ENCODE measurements around the gene MARCHF9.
"Not testable (repeated sequence)": the region's sequence is repeated elsewhere in the genome, so short reads cannot be mapped to it uniquely, and the experiment has no call there.

MARCHF9 gene

DNA sequence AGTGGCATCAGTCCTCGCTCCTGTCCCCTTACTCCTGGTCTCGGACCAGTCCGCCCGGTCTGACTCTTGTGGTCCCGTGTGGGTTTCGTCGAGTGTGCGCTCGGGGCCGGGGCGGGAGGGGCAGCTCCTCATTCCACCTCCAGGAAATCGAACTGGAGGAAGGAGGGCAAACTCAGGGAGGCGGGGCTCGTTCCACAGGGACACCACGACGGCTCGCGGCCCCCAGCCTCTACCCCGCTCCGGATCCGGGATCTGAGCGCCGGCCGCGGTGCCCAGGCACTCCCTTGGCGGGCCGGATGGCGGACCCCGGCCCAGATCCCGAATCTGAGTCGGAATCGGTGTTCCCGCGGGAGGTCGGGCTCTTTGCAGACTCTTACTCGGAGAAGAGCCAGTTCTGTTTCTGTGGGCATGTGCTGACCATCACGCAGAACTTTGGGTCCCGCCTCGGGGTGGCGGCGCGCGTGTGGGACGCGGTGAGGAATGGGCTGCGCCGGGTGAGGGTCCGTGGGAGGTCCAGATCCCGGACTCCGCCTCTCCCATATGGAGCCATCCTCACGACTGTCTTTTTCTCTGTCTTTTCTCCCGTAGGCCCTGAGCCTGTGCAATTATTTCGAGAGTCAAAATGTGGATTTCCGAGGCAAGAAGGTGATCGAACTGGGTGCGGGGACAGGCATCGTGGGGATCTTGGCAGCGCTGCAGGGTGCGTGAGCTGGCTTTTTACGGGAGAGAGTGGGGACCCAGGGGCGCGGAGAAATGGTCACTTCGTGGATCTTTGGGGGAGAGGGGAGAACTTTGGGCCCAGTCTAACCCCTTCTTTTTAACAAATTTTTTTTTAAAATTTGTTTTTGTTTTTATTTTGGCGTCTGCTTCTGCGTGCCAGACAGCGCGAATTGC, 17.8 kb downstream of the MARCHF9 start, which contains the start of gene EEF1AKMT3:
Gene EEF1AKMT3 (plus strand): TSS at position 186 of the 894 bp plus-strand sequence. CDS start 111 bp downstream, at position 297.
- DNase-seq: peak in 1 of 2 experiments; percentile 82

DNA sequence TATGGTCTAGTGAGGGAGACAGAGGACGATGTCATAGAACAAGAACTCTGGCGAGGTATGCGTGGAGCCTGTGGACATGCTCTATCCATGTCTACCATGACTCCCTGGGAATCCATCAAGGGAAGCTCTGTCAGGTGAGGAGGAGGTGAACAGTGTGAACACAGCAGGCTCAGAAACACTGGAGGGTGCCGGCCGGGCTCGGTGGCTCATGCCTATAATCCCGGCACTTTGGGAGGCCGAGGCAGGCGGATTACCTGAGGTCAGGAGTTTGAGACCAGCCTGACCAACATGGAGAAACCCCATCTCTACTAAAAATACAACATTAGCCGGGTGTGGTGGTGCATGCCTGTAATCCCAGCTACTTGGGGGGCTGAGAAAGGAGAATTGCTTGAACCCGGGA, 19.7 kb downstream of the MARCHF9 start:
- not testable (repeated sequence) for DNase-seq

DNA sequence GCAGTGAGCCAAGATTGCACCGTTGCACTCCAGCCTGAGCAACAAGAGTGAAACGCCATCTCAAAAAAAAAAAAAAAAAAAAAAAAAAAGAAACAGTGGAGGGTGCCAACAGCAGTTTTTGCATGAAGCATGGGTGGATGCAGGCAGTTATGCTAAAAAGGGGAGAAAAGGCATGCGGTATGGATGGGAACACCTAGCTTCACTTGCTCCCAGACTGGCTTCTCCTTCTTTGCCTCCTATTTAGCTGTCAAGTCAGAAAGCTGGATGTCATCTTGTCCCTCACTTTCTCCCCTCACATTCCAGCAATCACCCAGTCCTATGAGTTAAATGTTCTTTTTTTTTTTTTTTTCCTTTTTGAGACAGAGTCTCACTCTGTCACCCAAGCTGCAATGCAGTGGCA, 20.1 kb downstream of the MARCHF9 start:
- no peak for DNase-seq

DNA sequence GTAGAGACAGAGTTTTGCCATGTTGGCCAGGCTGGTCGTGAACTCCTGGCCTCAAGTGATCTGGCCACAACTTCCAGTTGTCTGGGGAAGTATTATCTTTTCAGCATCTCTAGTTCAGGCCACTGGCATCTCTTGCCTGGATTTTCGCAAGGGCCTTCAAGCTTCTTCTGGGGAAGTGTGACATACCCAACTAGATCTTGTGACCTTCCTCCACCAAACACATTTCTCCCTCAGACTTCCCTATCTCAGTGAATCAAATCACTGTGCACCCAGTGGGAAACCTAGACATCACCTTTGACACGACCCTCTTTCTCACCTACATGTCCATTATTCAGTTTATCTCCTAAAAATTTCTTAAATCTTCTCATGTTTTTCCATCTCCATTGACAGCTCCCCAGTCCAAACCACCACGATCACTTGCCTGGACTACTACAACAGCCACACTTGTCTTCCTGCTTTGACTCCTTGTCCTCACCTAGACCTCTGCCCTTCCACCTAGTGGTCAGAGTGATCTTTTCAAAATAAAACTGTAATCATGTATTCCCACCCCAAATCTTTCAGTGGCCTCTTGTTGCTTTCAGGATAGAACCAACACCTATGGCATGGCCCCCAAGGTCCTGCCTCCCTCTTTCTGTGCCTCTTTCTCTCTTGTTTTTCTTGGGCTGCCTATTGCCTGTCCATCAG, 20.8 kb downstream of the MARCHF9 start:
- DNase-seq: no peak

DNA sequence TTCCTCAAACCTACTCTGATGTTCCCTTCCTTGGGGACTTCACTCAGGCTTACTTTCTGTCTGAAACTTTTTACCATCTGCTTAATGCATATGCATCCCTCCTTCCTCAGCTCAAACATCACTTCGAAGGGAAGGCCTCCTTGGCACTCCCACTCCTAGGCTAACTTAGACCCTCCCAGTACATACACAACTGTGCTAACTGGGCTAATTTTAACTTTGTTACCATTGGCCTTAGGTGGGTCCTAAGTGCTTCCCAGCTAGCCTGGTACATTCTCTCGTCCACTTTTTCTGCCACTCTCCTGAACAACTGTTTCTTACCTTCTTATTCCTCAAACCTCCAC, 21.3 kb downstream of the MARCHF9 start:
- no peak for DNase-seq

DNA sequence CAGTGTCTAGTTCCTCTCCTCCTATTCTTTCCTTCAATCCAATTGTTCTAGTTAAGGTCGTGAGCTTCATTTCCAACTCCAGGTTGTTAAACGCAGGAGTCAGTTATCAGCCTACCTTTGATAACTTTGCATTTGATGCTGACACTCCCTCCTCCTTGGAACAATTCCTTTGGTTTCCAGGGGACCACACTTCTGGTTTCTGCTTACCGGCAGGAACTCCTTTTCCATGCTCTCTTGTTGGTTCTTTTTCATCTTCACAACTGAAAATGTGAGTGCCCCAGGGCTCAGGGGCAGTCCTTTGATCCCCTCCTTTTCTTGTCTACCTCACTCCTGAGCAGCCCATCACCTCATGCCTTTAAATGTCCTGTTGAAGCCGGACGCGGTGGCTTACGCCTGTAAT, 22.5 kb downstream of the MARCHF9 start:
- no peak for DNase-seq

DNA sequence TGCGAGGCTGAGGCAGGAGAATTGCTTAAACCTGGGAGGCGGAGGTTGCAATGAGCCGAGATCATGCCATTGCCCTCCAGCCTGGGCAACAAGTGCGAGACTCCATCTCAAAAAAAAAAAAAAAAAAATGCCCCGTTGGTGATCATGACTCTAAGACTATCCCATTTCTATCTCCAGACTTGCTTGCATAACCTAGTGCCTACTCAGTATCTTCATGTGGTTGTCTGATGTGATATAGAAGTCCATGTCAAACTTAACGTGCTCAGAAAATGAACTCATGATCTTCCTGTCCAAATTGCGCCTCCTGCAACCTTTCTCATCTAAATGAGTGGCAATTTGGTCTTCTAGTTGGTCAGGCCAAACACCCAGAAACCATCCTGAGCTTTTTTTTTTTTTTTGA, 23.0 kb downstream of the MARCHF9 start:
- no peak for DNase-seq

DNA sequence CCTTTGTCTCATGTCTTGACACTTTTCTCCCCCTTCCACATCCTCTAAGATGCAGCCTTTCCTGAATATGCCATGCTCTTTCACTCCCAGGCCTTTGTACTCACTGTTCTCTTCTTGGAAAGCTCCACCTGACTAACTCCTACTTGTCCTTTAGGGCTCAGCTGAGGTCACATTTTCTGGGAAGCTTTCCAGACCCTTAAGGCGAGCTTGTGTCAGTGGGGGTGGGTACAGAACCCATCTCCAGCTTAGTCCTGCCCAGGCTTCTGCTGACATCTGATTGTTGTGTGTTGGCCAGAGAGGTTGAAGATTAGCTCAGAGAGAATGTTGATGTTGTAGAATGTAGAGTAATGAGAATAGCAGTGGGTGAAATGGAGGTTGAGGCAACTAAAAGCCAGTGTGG, 24.8 kb downstream of the MARCHF9 start:
- no peak for DNase-seq

DNA sequence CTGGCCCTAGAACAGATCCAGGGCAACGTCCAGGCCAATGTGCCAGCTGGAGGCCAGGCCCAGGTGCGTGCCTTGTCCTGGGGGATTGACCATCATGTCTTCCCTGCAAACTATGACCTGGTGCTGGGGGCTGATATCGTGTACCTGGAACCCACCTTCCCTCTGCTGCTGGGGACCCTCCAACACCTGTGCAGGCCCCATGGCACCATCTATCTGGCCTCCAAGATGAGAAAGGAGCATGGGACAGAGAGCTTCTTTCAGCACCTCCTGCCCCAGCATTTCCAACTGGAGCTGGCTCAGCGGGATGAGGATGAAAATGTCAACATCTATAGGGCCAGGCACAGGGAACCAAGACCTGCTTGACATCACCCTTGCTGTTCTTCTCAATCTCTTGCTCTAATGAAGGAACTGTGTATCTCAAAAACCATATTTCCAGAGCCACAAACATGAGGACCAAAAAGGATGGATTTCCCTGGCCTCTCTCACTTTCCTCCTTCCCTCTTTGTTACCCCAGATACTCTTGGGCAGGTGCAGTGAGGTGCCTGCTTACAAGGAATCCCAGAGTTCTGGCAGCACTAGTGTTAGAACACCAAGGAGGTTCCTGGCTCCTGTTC, 25.5 kb downstream of the MARCHF9 start:
- DNase-seq: no peak

DNA sequence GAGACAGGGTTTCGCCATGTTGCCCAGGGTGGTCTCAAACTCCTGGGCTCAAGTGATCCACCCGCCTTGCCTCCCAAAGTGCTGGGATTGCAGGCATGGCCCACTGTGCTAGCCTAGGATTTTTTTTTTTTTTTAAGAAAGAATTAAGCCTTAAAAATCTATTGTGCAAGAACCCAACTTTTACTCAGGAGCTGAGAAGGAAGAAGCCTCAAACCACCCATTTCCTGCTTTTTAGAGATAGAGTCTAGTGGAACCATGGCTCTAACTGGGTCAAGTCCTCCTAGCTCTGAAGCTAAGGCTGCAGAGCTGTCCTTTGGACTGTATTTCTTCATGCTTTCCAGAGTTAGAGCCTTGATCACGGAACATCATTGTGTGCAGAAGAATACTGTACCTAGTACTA, 26.3 kb downstream of the MARCHF9 start:
- no peak for DNase-seq

DNA sequence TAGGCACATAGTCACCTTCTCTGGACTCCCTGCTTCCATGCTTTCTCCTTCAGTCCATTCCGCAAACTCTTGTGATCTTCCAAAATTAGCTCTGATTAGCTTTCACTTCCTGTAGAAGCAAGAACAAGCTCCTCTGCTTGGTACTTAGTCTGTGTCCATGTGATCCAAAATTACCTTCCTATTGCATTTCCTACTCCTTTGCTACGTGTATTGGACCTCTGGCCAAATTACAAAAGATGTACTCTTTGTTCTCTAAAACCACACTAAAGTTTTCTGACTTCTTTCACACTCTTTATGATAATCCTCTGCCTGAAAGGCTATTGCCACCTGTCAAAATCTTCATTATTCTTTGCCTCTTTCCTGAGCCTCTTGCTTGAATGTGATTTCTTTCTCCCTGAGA, 26.9 kb downstream of the MARCHF9 start:
- DNase-seq: no peak

DNA sequence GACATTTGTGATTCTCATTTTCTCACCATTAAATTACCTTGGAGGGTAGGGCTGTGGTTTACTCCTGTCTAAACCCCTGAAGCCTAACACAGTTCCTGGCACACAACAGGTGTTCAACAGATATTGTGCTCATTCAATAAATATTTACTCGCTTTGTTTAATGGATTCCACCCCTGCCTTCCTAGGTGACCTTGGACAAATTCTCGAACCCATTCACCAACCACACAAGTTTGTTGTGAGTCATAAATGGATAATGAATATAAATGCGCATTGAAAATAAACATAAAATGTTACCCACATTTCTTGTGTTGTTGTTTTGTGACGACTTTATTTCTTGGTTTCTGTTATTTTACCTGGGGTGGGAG, 27.3 kb downstream of the MARCHF9 start:
- no peak for DNase-seq

DNA sequence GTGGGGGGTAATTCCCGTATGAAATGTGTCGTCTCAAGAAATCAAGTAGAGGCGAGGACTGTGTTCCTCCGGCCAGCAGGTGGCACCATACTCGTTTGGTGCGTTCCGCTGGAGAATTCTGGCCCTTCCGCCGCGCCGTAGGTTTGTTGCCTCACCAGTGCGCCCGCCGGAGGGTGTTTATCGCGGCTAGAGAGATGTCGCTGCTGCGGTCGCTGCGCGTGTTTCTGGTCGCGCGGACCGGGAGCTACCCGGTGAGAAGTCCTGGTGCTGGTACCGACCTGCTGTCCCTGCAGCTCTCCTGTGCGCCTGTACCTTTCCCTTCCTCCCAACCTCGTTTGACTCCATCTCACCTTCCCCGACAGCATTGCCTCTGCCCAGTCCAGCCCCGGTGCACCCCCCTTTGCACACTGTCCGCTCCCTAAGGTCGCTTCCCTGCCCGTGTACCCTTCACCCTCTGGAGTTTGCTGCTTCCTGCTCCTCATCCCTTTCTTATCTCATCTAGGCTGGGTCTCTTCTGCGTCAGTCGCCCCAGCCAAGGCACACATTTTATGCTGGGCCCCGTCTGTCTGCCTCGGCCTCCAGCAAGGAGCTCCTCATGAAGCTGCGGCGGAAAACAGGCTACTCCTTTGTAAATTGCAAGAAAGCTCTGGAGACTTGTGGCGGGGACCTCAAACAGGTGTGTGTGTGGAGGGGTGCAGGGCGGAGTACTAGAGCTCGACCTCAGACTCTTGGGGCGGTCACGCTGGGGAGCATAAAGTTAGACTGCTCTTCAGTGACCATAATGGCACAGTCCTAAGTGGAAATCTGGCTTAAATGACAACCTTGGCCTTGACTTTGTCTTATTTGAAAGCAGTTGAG, 27.9 kb downstream of the MARCHF9 start, which contains the start of gene TSFM:
Gene TSFM (plus strand): TSS at position 180 of the 858 bp plus-strand sequence. CDS start 15 bp downstream, at position 195.
- DNase-seq: peak; percentile 85 to 97

DNA sequence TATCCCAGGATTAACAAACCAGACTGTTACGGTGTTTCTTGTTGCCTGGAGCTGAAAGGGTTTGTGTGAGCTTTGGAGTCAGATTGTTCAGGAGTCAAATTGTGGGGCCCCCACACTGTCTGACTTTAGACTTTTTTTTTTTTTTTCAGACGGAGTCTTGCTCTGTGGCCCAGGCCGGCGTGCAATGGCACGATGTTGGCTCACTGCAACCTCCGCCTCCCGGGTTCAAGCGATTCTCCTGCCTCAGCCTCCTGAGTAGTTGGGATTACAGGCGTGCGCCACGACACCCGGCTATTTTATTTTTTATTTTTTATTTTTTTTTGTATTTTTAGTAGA, 28.5 kb downstream of the MARCHF9 start:
- no peak for DNase-seq

DNA sequence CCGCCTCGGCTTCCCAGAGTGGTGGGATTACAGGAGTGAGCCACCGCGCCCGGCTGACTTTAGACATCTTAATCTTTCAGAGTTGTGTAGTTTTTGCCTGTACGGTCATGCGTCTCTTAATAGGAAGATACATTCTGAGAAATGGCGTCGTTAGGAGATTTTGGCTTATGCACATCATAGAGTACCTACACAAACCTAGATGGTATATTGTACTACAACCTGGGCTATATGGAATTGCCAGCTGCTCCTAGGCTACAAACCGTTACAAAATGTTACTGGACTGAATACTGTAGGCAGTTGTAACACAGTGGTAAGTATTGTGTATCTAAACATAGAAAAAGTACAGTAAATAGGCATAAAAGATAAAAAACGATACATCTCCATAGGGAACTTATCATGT, 29.0 kb downstream of the MARCHF9 start:
- no peak for DNase-seq

DNA sequence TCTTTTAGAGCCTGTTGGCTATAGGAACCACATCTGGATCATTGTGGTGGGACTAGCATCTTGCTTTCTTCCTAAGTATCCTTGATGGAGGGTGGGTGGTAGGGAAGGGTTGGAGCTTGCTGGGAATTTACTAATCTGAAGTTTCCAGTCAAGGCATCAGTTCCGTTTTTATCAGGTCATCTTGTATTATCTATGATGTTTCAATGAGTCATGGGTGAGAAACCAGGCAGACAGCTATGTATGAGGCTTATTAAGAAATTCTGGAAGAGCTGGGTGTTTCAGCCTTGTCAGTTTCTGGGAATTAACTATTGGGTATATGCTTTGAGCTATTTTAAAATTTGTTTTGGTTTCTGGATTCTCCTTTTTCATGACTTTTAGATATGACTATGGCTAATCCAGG, 39.0 kb downstream of the MARCHF9 start:
- DNase-seq: no peak

DNA sequence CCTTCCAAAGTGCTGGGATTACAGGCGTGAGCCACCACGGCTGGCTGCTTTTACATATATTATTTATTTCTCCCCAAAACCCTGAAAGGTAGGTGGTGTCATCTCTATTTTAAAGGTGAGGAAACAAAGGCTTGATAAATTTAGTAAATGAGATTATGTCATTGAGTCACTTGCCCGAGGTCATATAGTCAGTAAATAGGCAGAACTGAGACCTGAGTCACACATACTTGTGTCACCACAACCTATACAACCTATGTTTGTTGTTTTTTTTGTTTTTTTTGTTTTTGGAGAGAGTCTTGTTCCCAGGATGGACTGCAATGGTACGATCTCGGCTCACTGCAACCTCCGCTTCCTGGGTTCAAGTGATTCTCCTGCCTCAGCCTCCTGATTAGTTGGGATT, 40.5 kb downstream of the MARCHF9 start:
- no peak for DNase-seq

DNA sequence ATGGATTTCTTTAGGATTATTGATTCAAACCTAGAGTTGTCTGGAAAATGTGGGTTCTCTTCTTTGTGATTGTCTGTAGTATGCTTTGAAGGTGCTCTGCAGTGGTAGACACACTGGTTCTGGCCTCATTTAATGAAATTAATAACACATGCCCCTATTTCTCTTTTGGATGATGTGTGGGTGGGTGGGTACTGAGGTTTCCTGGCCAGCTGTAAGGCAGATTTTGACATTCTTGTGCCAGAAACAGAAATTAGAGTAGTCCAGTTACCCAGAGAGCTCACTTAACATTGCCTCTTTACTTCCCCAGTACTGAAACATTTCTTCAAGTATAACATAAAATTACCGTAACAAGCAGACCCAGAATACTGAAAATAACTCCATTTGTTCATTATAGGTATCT, 42.1 kb downstream of the MARCHF9 start:
- no peak for DNase-seq

DNA sequence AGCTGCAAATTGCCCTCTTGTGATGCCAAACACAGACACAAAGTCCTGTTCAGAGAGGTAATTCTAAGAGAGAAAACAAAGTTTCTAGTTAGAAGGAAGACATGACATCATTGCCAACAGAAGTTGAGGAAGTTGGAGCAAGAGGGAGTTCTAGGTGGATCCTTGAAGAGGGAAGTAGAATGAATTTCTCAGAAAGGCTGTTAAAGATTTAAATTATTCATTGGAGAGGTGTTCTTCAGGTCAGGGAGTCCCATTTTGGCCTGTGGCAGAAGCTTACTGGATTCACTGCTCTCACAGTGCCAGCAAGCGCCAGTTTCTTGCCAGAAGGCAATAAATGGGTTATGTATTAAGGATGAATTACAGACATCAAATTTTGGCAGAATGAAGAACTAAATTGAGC, 43.0 kb downstream of the MARCHF9 start:
- no peak for DNase-seq

DNA sequence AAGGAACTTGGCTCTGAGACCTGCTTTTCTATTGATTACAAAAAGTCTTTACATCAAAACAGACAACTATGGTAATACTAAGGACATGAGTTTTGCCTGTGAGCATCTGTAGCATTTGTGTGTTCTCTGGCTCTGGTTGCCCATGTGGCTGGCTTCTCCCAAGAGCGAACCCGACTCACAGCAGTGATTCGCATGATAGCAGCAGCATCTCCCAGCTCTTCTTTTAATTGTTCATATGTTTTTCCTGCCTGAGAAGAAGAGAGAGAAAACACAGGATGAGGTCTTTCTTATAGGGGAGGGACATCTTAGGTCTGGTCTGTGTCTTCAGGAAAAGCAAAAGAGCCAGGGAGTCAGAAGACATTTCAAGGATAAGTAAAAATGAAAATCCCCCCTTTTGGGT, 46.1 kb downstream of the MARCHF9 start:
- no peak for DNase-seq

DNA sequence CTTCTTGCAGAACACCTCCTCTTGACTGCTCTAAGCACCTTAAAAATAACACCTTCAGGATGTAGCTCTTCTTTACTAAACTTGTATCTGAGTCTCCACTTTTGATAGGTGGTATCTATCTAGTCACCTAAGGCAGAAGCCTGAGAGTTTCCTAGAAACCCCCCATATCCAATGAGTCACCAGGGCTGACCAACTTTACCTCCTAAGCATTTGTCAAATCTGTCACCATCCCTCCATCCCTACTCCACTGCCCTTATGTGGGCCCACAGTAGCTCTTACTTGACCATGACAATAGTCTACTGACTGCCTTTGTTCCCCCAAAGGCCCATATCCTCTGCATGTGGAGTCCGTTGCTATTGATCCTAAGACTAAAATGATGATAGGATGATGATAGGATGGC, 47.7 kb downstream of the MARCHF9 start:
- no peak for DNase-seq

DNA sequence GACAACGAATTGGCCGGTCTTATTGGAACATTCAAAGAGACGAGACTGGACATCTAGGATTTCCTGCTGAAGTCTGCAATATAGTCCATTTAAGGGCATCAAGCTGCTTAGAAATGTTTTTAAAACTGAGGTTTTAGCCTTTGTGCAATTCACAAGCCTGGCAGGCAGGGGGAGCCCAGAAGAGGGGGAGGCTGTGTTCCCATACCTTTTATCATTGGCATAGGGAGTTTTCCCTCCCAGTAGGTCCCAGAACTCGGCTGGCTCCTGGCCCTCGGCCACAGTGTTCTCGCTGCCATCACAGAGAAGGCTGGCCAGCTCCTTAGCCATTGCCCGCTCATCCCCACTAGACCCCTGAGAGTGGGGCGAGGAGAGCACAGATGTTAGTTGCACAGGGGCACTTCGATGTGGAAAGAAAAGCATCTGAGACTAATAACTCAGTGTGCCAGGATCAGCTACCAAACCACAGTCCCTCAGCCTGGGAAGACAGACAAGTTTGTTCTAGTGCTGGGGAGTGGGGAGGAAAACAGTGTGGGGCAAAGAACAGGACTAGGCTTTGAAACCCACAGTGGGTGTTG, 48.5 kb downstream of the MARCHF9 start:
- peak; percentile 9 to 43 for DNase-seq

DNA sequence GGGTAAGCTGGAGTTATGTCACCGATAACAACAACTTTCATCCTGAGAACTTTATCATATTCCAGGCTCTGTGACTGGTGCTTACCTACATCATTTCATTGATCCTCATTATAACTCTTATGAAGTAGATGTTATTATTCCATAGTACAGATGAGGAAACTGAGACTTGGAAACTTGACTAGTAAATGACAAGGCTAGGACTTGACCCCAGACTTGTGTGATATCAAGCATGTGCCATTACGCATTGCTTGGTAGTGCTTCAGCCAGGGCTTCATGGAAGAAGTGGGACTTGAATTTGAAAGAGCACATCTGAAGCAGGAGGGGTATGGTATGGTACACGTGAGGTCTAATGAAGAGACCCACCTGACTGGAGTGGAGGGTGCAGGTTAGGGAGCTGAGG, 51.8 kb downstream of the MARCHF9 start:
- no peak for DNase-seq
